ENCODE measurements around the gene SCGB3A1.

DNA sequence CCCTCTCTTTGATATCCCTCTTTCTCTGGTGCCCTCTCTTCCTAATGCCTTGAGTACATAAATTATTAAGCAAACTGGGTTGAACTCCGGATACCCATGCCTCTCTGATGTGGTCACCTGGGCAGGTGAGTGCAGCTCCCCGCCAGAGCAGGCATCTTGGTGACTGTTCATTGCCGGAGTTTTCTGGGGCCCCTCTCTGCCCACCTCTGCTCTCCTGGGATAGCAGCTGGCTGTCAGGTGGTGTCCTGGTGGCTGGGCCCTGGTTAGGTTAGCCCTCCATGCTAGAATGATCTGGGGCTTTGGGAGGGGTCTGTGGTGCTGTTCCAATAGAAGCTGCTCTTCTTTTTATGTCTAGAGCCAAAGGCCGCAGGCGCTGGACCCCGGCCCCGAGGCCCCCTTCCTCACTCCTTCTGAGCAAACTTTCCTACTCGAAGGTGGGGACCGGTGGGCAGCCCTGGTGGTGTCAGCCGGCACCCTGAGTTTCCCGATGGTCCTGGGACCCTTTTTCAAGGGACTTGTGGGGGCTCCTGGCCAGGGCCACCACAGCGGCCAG lies 4.9 kb upstream of the SCGB3A1 start:
- TF ChIP-seq, protein P1, sequence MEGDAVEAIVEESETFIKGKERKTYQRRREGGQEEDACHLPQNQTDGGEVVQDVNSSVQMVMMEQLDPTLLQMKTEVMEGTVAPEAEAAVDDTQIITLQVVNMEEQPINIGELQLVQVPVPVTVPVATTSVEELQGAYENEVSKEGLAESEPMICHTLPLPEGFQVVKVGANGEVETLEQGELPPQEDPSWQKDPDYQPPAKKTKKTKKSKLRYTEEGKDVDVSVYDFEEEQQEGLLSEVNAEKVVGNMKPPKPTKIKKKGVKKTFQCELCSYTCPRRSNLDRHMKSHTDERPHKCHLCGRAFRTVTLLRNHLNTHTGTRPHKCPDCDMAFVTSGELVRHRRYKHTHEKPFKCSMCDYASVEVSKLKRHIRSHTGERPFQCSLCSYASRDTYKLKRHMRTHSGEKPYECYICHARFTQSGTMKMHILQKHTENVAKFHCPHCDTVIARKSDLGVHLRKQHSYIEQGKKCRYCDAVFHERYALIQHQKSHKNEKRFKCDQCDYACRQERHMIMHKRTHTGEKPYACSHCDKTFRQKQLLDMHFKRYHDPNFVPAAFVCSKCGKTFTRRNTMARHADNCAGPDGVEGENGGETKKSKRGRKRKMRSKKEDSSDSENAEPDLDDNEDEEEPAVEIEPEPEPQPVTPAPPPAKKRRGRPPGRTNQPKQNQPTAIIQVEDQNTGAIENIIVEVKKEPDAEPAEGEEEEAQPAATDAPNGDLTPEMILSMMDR (conservative IDR thresholded peaks at IDR 0.05; ENCODE audit: low read length), result no peak
- no peak for TF ChIP-seq EZH2phosphoT487 (IDR thresholded peaks at IDR 0.05; ENCODE audit: borderline replicate concordance)

All from Loucy (cell line).